Stimulated activated CD4-positive, alpha-beta T cell treated with anti-CD3 and anti-CD28 coated beads, Interleukin-4, amount 100 ng/mL, for 48 hours (primary cell): ENCODE data around the gene ADAT2.
A peak's percentile ranks its signal among the peaks of the same experiment; 100 is the strongest.

ENCODE experiments used
- DNase-seq, 2 donors: peaks; one replicate each; pipeline ENCODE4 v3.0.0-alpha.2; 2020; ENCODE audit warnings: low read depth in 2 of 2

The ADAT2 gene

GRCh38 chr6:143441680-143442545 lies 8.6 kb downstream of the ADAT2 start:
- DNase-seq, result no peak

DNA sequence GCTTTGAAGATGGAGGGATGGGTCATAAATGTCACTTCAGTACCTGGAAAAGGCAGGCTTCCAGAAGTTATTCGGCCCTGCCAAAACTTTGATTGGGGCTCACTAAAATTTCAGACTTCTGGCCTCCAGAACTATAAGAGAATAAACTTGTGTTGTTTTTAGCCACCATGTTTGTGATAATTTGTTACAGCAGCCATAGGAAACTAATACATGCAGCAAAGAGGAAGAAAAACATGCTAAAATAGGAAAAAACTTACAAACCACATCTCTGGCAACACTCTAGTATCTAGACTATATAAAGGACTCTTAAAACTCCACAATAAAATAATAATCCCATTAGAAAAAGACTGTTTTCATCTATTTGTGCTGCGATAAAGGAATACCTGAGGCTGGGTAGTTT lies 9.5 kb downstream of the ADAT2 start:
- DNase-seq, result no peak

- no peak for DNase-seq
Measured at GRCh38 chr6:143432588-143432987, 17.9 kb downstream of the ADAT2 start.

DNA sequence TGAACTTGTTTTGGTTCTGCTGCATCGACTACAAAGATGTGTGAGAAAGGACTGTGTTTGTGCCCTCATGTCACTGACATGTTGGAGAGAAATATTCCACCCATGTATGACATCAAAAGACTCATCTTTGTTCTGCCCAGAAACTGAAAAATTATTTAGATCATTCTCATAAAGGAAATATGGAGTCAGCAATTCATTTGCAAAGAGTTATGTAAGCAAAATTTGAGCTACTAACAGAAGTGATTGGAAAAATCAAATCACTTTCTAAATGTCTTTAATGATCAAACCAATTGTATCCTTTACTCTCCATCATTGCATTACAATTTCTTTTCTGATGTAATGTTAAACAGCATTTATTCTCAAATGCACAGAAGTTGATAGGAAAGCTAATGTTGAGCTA lies 19.3 kb downstream of the ADAT2 start:
- DNase-seq, result no peak

- no peak for DNase-seq
Measured at GRCh38 chr6:143429970-143430369, 20.5 kb downstream of the ADAT2 start.

GRCh38 chr6:143427109-143427817 lies 23.2 kb downstream of the ADAT2 start:
- DNase-seq, result peak; percentile 51 to 59

DNA sequence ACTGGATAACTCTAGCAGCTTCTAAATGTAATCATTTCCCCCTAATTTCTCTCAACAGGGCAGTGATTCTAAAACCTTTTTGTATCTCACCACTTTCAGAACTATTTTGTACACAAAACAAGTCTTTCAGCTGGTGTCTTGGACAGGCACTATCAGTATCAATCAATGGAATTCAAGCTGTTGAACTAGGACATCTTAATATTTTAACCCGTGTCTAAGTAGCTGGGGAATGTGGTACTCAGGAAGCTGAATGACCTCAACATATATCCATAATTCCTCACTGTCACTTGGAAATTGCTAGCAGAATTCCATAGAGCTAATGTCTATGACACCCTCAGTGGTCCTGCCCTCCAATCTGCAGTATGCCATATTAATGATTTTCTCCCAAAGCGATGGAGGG lies 24.5 kb downstream of the ADAT2 start:
- DNase-seq, result no peak

DNA sequence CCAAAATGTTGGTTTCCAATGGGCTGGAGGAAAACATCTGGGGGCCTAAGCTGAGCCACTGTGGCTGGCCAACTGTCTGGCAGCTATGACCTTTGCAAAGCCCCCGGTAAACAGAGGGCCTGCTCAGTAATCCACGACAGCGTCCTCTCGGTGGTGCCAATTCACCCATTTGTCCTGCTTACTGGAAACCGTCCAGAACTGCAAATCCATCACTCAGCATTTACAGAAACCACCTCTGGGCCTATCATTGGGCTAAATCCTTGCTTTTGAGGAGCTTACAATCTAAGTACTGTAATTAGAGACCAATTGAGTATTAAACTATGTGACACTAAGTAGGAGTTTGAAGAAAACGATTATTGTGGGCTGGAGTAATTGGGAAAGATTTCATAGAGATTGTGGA lies 31.0 kb downstream of the ADAT2 start:
- no peak for DNase-seq

- no peak for DNase-seq
Measured at GRCh38 chr6:143414769-143415168, 35.7 kb downstream of the ADAT2 start.

GRCh38 chr6:143410859-143411270 lies 39.6 kb downstream of the ADAT2 start:
- no peak for DNase-seq

GRCh38 chr6:143408787-143409162 lies 41.7 kb downstream of the ADAT2 start:
- no peak for DNase-seq

DNA sequence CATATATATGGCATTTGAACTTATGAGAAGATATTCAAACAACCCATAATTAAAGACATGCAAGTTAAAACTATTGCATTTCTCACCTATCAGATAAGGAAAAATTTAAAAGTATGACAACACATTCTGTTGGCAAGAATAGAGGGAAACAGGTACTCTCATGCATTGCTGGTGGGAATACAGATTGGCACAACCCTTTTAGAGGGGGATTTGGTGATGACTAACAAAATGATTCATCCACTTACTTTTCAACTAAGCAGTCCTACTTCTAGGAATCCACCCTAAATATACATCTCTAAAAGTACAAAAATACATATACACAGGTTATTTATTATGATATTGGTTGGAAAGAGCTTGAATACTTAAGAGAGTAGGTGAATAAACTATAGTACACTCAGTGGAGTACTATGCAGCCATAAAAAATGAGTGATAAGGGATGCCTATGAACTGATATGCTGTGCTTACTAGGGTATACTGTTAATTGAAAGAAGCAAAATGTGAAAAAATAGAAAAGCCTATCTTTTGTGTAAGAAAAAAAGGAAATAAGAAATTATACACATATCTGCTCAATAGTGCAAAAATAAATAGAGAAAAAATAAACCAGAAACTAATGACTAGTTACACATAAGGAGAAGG lies 42.2 kb downstream of the ADAT2 start:
- no peak for DNase-seq

GRCh38 chr6:143406673-143407072 lies 43.8 kb downstream of the ADAT2 start:
- DNase-seq, result no peak

DNA sequence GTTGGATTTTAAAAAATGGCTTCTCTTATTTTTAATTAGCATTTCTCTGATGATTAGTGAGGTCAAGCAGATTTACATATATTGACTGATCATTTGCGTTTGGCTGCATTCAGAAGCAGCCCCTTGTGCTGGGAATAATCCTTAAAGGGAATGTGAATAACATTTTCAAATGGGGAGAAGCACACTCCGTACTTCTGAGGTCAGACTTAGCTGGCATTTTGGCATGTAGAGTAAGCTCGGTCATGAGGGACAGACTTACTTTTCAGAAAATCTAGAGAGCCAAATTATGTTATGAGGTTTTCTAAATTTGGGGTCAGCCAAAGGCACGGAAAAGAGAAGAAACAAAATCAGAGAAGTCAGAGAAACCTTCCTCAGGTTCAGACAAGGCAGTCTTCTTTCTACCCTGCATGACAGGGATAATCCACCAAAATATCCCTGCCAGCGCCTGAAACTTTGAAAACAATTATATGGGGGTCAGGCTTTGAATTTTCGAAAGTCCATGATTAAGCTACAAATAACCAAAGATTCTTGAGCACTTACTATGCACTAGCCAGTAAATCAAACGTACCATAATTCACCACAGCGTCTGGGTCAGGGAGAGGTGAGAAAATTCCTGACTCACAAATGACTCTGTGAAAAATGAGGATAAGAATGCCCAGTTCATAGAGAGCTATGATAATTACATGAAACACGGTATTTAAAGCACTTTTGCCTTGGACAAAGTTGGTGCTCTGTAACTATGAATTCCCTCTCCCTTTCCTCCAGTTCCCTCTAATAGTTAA lies 44.9 kb downstream of the ADAT2 start:
- no peak for DNase-seq

GRCh38 chr6:143402721-143403336 lies 47.7 kb downstream of the ADAT2 start:
- no peak for DNase-seq

DNA sequence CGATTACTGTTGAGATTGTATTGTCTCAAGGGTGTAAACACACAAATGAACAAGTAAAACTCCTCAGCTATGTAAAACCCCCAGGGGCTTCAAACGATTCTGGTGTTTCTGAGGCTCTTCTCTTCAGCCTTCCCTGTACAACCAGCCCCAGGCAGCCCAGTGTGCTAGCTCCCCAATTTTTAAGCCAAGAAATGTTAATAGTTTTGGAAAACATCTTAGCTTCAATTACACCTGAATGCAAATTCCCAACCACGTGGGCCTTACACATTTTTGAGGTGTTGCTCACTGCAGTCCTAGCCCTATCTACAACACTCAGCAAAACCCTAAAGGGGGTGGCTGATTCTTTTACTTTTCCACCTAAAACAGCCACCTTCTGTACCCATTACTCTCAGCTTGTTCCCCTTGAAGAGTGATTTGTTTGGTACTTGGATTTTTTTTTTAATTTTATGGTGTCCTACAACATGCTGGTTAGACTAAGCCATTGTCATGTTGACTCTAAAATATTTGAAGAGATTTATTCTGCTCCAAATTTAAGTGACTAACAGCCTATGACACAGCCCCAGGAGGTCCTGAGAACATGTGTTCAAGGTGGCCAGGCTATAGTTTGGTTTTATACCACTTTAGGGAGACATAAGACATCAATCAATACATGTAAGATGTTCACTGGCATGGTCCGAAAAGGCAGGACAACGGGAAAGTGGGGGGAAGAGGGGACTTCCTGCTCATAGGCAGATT lies 48.7 kb downstream of the ADAT2 start:
- DNase-seq, result no peak

DNA sequence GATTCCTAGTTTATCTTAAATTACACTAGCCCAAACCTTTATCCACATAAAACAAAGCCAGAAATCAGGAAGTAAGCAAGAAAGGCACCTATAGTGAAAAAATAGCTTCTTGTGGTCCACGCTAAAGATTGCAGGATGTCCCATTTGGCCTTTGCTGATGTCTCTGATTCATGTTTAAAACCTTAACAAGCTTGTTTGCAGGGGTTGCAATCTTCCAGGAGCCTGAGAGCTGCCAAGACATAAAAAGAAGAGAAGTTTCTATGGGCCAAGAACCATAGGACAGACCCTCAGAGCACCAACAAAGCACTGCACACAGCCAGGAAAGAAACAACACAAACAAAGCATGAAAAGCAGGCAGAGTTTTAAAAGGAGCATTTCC lies 49.4 kb downstream of the ADAT2 start:
- DNase-seq, result no peak

DNA sequence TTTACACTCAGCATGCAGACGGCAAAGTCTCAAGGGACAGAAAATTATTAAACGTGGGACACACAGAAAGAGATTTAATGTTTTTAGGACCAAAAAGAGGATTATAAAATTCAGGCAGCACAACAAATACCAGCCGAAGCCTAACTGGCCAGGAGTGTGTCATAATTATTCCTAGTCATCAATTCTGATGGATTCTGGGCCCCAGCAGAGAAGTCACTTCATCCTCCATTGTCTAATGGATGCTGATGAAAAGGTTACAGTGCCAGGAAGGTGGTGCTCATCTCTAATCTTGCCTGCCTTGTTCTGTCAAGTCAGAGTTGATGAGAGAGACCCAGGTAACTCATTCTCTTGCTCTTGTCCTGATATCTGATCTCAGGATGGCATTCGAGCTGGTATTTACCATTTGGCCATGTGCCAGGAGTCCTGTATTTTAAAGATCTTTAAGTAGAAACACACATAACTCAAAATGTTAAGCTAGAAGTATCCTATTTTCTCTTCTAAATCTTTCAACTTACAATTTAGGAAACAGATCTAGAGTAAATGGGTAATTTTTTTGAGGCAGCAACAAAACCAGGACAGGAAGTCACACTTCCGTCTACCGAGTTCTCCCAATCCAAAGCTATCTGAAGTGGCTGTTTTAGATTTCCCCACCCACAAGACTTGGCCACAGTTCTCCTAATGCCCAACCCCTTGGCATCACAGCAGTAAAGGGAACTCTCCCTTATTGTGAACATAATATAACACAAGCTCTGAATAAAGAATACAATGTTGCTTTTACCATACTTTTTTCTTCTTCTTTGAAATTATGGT lies 50.0 kb downstream of the ADAT2 start:
- no peak for DNase-seq

DNA sequence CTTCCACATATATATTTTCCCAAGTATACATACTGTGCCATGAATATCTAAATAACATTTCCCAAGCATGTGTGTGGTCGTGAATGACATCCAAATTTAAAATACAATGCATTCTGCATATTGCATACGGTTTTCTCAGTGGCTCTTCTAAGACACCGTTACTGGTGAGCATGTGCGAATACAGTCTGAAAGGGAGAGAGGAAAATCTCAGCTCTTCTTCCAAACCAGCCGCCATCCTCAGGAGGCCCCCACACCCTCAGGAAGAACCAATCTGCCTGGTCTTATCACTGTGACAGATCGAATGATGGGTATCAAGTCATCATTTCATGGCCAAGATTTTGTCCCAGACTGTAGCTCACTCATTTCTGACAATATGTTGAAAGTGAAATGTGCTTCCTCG lies 50.7 kb downstream of the ADAT2 start:
- DNase-seq, result no peak

DNA sequence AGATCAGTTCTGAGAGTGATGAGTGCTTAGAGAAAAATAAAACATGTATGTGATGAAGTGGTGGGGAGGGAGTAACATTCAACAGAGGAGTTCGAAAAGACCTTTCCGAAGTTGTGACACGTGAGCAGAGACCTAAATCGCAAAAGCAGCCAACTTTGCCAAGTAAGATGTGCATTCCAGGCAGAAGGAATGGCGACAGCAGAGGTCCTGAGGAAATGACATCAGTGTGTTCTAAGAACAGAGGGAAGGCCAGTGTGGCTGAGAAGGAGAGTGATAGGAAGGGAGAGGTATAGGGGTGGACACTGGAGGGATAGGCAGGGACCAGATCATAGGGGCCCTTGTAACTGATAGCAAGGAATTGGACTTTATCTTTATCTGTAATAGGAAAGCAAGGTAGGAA lies 51.3 kb downstream of the ADAT2 start:
- no peak for DNase-seq
